Vagina (tissue), 2 donors: ENCODE results near the gene GNB1L. TPM values are rescaled to one million over a fixed set of nuclear protein-coding genes. Genes with fewer than 3 reads are reported as not detected.

Source experiments
- DNase-seq, 2 donors: peaks; one replicate each; pipeline ENCODE4 v3.0.0-alpha.2; 2017; ENCODE audit errors: extremely low spot score in 2 of 2
- H3K27ac ChIP-seq: fragments of 200-600 bp; sonication (generic); one replicate; pipeline ENCODE4 v1.5.1; 2019
- H3K27me3 ChIP-seq: fragments of 200-600 bp; sonication (generic); one replicate; pipeline ENCODE4 v1.5.1; 2019
- H3K36me3 ChIP-seq, 2 donors: fragments of 200-600 bp; sonication (generic); one replicate each; pipeline ENCODE4 v1.5.1; 2017 to 2019
- H3K4me1 ChIP-seq: fragments of 200-600 bp; sonication (generic); one replicate; pipeline ENCODE4 v1.5.1; 2019
- H3K4me3 ChIP-seq, 2 donors: fragments of 200-600 bp; sonication (generic); 1 replicate in 1 of 2; 2 replicates in 1 of 2; pipeline ENCODE4 v1.5.1; 2016 to 2019
- H3K9me3 ChIP-seq: fragments of 200-600 bp; sonication (generic); one replicate; pipeline ENCODE4 v1.5.1; 2019
- POLR2A ChIP-seq, 2 donors: fragments of 450-650 bp; IDR thresholded peaks; one replicate each; pipeline ENCODE4 v1.6.1; 2017; ENCODE audit warnings: antibody characterized with exemption in 2 of 2, mild to moderate bottlenecking in 2 of 2, moderate library complexity in 2 of 2
- POLR2AphosphoS5 ChIP-seq, 2 donors: sonication (generic); formaldehyde crosslinking; IDR thresholded peaks; one replicate each; pipeline ENCODE4 v1.9.0; 2017; ENCODE audit warnings: antibody characterized with exemption in 2 of 2, mild to moderate bottlenecking in 2 of 2, low read depth in 1 of 2; ENCODE audit not compliant: insufficient read depth in 1 of 2
- intact Hi-C: fragments of 100-400 bp; cut with DNase I; formaldehyde crosslinking; loops from one replicate; pipeline ENCODE4 v1.15.1; 2023
- total RNA-seq: library from RNA; depleted of rRNA; stranded (reverse); fragments of >200 nt; gene quantifications from one replicate; pipeline ENCODE4 v1.2.3, GENCODE V29; 2016
- TF ChIP-seq, protein P1 (sequence below), 3 experiments: fragments of 450-650 bp in 2 of 3; fragments of 200-600 bp in 1 of 3; sonication (generic) in 1 of 3; IDR thresholded peaks; one replicate each; pipeline ENCODE4 v1.5.1; 2017 to 2019; ENCODE audit warnings: antibody characterized with exemption in 3 of 3, mild to moderate bottlenecking in 2 of 3, moderate library complexity in 2 of 3

Gene GNB1L
- total RNA-seq, 1 donor from 2014 or later = 14.0 TPM

DNA sequence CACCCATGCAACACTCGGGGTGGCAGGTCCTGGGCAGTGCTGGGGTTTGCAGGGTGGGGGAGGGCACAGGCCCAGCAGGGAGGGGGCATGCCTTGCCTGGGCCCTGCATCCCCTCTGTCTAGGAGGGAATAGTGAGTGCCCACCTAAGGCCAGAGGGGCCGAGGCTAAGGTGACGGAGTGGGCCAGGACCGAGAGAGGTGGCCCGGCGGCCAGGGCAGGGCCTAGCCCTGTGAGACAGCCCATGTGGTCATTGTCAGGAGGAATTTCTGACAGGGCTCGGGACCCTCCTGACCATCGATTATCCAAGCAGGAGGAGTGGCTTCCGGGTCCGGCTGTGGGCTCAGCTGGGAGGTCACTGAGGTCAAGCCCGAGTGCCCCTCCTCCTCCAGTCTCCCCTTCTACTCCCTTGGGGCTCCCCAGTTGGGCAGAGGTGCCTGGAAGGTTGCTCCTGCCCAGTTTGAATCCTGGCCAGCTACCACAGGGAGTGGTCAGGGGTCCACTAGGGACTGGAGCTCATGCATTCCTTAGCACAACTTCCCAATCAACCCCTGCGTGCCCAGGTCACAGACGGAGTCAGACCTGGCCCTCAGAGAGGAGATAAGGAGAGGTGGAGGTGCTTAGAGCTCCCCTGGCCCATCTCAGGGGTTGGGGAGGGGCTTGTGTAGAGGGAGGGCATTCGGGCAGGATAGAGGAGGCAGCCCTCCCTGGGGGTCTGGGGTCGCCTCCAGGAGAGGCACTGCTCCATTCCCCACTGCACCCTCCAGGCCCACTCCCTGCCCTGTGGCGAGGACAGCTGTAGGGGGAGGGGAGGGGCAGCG is 116.6 kb downstream of the GNB1L start:
- H3K4me3 ChIP-seq = no peak overlapping the region
- DNase-seq = no peak
- H3K27ac ChIP-seq = no peak overlapping the region
- H3K4me1 ChIP-seq = no peaks in the 10 kb centered on the region
- H3K36me3 ChIP-seq = no peaks in the 10 kb centered on the region
- H3K27me3 ChIP-seq = no peaks in the 10 kb centered on the region
- TF ChIP-seq POLR2AphosphoS5 (IDR thresholded peaks at IDR 0.05; ENCODE audit: insufficient read depth in 1 of 2, low read depth in 1 of 2) (no peak), POLR2A (IDR thresholded peaks at IDR 0.05) (no peak)
- TF ChIP-seq, protein P1, sequence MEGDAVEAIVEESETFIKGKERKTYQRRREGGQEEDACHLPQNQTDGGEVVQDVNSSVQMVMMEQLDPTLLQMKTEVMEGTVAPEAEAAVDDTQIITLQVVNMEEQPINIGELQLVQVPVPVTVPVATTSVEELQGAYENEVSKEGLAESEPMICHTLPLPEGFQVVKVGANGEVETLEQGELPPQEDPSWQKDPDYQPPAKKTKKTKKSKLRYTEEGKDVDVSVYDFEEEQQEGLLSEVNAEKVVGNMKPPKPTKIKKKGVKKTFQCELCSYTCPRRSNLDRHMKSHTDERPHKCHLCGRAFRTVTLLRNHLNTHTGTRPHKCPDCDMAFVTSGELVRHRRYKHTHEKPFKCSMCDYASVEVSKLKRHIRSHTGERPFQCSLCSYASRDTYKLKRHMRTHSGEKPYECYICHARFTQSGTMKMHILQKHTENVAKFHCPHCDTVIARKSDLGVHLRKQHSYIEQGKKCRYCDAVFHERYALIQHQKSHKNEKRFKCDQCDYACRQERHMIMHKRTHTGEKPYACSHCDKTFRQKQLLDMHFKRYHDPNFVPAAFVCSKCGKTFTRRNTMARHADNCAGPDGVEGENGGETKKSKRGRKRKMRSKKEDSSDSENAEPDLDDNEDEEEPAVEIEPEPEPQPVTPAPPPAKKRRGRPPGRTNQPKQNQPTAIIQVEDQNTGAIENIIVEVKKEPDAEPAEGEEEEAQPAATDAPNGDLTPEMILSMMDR (IDR thresholded peaks at IDR 0.05) = no peak
- no peaks in the 10 kb centered on the region for H3K9me3 ChIP-seq
- intact Hi-C loops = no loop called here

DNA sequence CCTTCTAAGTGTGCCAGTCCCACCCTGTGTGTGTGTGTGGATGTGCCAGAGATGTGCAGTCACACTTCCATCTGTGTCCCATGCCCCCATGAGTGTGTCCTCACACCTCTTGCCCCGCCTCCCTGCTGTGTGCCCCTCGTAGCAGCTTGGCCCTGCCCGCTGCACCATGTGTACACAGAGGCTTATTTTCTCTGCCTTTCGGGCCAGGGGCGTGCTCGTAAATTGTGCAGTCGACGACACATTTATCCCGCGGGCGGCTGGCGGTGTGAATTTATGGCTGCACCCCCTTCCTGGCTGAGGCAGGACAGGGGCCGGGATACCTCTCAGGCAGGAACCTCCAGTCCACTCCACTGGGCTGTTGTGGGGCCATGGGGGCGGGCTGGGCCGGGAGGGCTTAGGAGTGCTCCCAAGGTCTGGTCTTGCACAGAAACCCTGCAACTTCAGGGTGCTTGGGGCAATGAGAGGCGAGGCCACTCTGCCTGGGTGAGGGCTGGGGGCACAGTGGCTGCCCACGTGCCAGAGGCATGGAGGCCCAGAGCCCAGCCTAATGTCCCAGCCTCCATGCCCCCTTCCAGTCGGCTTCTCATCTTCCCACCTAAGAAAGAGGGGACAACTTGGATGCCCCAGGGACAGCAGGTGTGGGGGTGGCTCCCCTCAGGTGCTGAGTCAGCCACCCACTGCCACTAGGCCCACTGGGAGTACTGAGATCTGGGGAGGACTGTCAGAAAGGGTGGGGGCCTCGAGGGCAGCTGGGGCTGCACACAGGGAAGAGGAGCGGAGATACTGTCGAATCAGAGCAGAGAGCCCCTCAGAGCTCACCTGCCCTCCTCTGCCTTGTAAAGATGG is 118.8 kb downstream of the GNB1L start:
- Histone ChIP-seq H3K9me3 (no peaks in the 10 kb centered on the region), H3K27me3 (no peaks in the 10 kb centered on the region), H3K4me3 (no peak overlapping the region), H3K36me3 (no peaks in the 10 kb centered on the region), H3K27ac (no peak overlapping the region), H3K4me1 (peaks cover 3% of the 10 kb centered on the region)
- TF ChIP-seq, protein P1 (IDR thresholded peaks at IDR 0.05) = no peak
- no peak for TF ChIP-seq POLR2A (IDR thresholded peaks at IDR 0.05)
- no peak for TF ChIP-seq POLR2AphosphoS5 (IDR thresholded peaks at IDR 0.05; ENCODE audit: insufficient read depth in 1 of 2, low read depth in 1 of 2)
- intact Hi-C loops = no loop called here
- no peak for DNase-seq

DNA sequence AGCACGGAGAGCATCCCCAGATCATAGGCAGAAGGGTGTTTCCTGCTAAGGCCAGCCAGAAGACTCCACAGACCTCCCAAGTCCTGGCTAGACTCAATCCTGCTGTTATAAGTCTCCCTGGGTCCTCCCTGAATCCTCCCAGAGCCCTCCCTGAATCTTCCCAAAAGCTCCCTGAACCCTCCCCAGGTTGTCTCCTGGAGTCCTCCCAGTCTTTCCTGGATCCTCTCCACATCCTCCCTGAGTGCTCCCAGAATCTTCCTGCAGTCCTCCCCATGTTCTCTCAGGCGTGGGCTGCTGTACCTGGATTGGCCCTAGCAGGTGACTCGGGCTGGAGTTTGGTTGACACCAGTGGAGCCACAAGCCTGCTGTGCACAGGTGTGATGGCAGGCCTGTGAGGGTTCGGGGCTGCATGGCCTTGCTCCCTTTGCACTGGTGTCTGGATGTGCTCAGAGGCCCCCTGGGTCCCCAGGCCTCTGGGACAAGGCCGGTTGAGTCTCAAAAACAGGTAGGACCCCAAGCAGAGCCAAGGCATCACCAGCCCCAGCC is 119.8 kb downstream of the GNB1L start:
- H3K27me3 ChIP-seq = no peaks in the 10 kb centered on the region
- TF ChIP-seq, protein P1 (IDR thresholded peaks at IDR 0.05) = no peak
- TF ChIP-seq POLR2A (IDR thresholded peaks at IDR 0.05) = no peak
- TF ChIP-seq POLR2AphosphoS5 (IDR thresholded peaks at IDR 0.05; ENCODE audit: insufficient read depth in 1 of 2, low read depth in 1 of 2) = no peak
- H3K9me3 ChIP-seq = no peaks in the 10 kb centered on the region

DNA sequence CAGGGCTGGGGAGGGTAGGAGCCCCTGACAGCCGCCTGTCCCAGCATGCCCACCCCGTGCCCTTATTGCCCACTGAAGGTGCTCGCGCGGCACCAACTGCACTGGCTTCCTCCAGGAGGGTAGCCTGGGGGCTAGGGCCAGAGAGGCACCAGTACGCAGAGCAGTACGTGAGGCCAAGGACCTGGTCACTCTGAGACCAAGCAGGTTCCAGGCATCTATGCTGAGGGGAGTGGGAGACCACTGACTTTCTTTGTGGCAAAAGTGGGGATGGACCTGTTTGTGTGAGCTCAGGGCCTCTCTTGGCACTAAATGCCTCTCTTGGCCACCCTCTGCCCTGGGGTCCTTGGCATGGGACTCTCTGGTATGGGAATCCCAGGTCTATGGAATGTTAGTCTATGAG is 120.5 kb downstream of the GNB1L start:
- Histone ChIP-seq H3K9me3 (no peaks in the 10 kb centered on the region), H3K36me3 (no peaks in the 10 kb centered on the region), H3K4me1 (peaks cover 10% of the 10 kb centered on the region), H3K27ac (no peak overlapping the region), H3K27me3 (no peaks in the 10 kb centered on the region), H3K4me3 (no peak overlapping the region)
- DNase-seq = no peak
- TF ChIP-seq POLR2AphosphoS5 (IDR thresholded peaks at IDR 0.05; ENCODE audit: insufficient read depth in 1 of 2, low read depth in 1 of 2) (no peak), POLR2A (IDR thresholded peaks at IDR 0.05) (no peak)
- TF ChIP-seq, protein P1 (IDR thresholded peaks at IDR 0.05) = no peak
- intact Hi-C loops = no loop called here

More for the DNA sequence above, 119.8 kb downstream of the GNB1L start:
- no peak overlapping the region for H3K27ac ChIP-seq
- peaks cover 10% of the 10 kb centered on the region for H3K4me1 ChIP-seq
- intact Hi-C loops = no loop called here
- no peaks in the 10 kb centered on the region for H3K36me3 ChIP-seq
- DNase-seq = no peak
- no peak overlapping the region for H3K4me3 ChIP-seq
